Activated CD8-positive, alpha-beta T cell treated with anti-CD3 and anti-CD28 coated beads, Interleukin-2, amount 10 ng/mL, durations not matched to agents 7 days and 5 days (primary cell): Measurements from ENCODE around the gene WT1. TPM values are rescaled to one million over a fixed set of nuclear protein-coding genes. Genes with fewer than 3 reads are reported as not detected.

Experiments
- total RNA-seq, 2 experiments: library from RNA; stranded (reverse); gene quantifications; one replicate each; pipeline ENCODE4 v1.2.3, GENCODE V29; 2021

The WT1 gene
- total RNA-seq, 2 experiments from 2014 or later, result not detected

Other genes starting within 250 kb of the WT1 start
- 100 to 1,000 TPM; 226 to 229 TPM for gene EIF3M, start 148.3 kb upstream of the WT1 start, total RNA-seq